ENCODE measurements around the gene RBBP6. TPM values are rescaled to one million over a fixed set of nuclear protein-coding genes. Genes with fewer than 3 reads are reported as not detected.

Gene RBBP6
- total and polyA plus RNA-seq, 9 of the 15 experiments (the other 6 are each of a cell fraction or from before 2014, with no cell fraction given) = 19.2 to 76.6 (median 42.7) TPM

- TF ChIP-seq SP2 (IDR thresholded peaks at IDR 0.05; ENCODE audit: extremely low read depth, low read depth, low read length, poor library complexity, severe bottlenecking) (no peak), ZMIZ1 (IDR thresholded peaks at IDR 0.05; ENCODE audit: low read depth in 2 of 2, low read length in 2 of 2) (no peak), ZKSCAN1 (IDR thresholded peaks at IDR 0.05; ENCODE audit: low read depth, low read length) (no peak), DLX4 (CRISPR knock-in tag; IDR thresholded peaks at IDR 0.05) (no peak), NFIX (CRISPR knock-in tag; IDR thresholded peaks at IDR 0.05; ENCODE audit: low read depth) (no peak), HDAC3 (IDR thresholded peaks at IDR 0.05; ENCODE audit: borderline replicate concordance, partially characterized antibody) (no peak), KLF10 (CRISPR knock-in tag; IDR thresholded peaks at IDR 0.05) (no peak), ELF2 (CRISPR knock-in tag; IDR thresholded peaks at IDR 0.05) (no peak), ZNF212 (CRISPR knock-in tag; IDR thresholded peaks at IDR 0.05) (no peak), ETV5 (CRISPR knock-in tag; IDR thresholded peaks at IDR 0.05; ENCODE audit: low read depth) (peak; percentile 49; the same call in 1 of the 2 replicates), CSDE1 (IDR thresholded peaks at IDR 0.05) (no peak), GTF2A2 (tag; IDR thresholded peaks at IDR 0.05) (0 out of 2 replicates have a peak, but pooled peaks have one; percentile 25), CREB5 (CRISPR knock-in tag; IDR thresholded peaks at IDR 0.05) (no peak), ZEB2 (IDR thresholded peaks at IDR 0.05) (no peak), ZNF695 (CRISPR knock-in tag; IDR thresholded peaks at IDR 0.05) (no peak), EGR1 (conservative IDR thresholded peaks at IDR 0.05) (no peak), OTX1 (CRISPR knock-in tag; IDR thresholded peaks at IDR 0.05) (no peak), ZHX1 (conservative IDR thresholded peaks at IDR 0.05; ENCODE audit: low read length) (no peak)
These were observed 660 bp downstream of the RBBP6 start (continued) for GRCh38 chr16:24539850-24540601.
